ENCODE data around the gene CLCN3.

GRCh38 chr4:169627307-169627706 is 6.9 kb downstream of the CLCN3 start:
- no peak for TF ChIP-seq EP300 (IDR thresholded peaks at IDR 0.05; ENCODE audit: borderline replicate concordance)
- TF ChIP-seq FOXM1 (IDR thresholded peaks at IDR 0.05; ENCODE audit: borderline replicate concordance, low read depth): no peak
- no peak for TF ChIP-seq REST (IDR thresholded peaks at IDR 0.05; ENCODE audit: low read depth)
- no peak for TF ChIP-seq MAX (IDR thresholded peaks at IDR 0.05)
- no peak for TF ChIP-seq RAD21 (IDR thresholded peaks at IDR 0.05; ENCODE audit: low read depth)
- no peak for TF ChIP-seq ZBTB7A (IDR thresholded peaks at IDR 0.05; ENCODE audit: low read depth)
- TF ChIP-seq TAF1 (IDR thresholded peaks at IDR 0.05; ENCODE audit: low read depth): no peak
- no peak for TF ChIP-seq EGR1 (IDR thresholded peaks at IDR 0.05)
- TF ChIP-seq CREB1 (IDR thresholded peaks at IDR 0.05; ENCODE audit: low read depth): no peak
- no peak for TF ChIP-seq CEBPB (IDR thresholded peaks at IDR 0.05)
- no peak for TF ChIP-seq TCF12 (IDR thresholded peaks at IDR 0.05; ENCODE audit: low read depth)
- TF ChIP-seq USF1 (IDR thresholded peaks at IDR 0.05): no peak
- TF ChIP-seq NFIC (IDR thresholded peaks at IDR 0.05): no peak
